ENCODE measurements around the gene RUNDC3A.

DNA sequence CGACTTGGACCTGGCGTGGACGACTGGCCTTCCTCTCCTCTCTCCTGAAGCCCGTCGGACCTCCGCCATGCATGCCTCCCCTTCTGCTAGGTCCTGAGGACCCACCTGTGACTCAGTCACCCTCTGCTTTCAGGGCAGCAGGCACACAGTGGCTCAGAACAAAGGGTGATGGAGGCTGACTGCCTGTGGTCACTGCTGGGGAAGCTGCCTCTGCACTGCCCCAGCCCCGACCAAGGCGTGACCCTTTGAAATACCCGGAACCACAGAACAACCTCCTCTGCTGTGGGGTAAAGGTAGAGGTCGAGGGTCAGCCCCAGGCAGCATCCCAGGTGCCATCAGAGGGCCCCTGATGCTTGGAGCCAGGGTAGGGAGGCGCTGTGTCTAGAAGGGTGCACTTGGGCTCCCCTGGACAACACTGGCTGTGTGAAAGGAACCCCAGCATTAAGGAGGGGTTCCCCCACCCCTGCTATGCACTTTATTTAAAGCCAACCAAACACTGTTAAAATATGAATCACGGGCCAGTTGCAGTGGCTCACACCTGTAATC lies 27.9 kb upstream of the RUNDC3A start:
- TF ChIP-seq, protein P1, sequence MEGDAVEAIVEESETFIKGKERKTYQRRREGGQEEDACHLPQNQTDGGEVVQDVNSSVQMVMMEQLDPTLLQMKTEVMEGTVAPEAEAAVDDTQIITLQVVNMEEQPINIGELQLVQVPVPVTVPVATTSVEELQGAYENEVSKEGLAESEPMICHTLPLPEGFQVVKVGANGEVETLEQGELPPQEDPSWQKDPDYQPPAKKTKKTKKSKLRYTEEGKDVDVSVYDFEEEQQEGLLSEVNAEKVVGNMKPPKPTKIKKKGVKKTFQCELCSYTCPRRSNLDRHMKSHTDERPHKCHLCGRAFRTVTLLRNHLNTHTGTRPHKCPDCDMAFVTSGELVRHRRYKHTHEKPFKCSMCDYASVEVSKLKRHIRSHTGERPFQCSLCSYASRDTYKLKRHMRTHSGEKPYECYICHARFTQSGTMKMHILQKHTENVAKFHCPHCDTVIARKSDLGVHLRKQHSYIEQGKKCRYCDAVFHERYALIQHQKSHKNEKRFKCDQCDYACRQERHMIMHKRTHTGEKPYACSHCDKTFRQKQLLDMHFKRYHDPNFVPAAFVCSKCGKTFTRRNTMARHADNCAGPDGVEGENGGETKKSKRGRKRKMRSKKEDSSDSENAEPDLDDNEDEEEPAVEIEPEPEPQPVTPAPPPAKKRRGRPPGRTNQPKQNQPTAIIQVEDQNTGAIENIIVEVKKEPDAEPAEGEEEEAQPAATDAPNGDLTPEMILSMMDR (optimal IDR thresholded peaks at IDR 0.05 in 1 of 3, IDR thresholded peaks at IDR 0.05 in 1 of 3, conservative IDR thresholded peaks at IDR 0.05 in 1 of 3; ENCODE audit: extremely low read depth in 1 of 3, insufficient read depth in 2 of 3, low read length in 3 of 3): no peak
- TF ChIP-seq EZH2 (IDR thresholded peaks at IDR 0.05; ENCODE audit: low read length): no peak
